Endothelial cell of umbilical vein (primary cell): Measurements from ENCODE around the gene COL13A1. TPM values are rescaled to one million over a fixed set of nuclear protein-coding genes. Genes with fewer than 3 reads are reported as not detected.

ENCODE experiments used
- BruUV-seq: library from RNA; stranded (reverse); fragments of 400-500 nt; replicated peaks from 2 replicates; lab custom pipeline; 2021; lab: Mats Ljungman, UMichigan
- CTCF ChIA-PET: fragments of 300-600, 350-600 bp; sonication (Branson Sonifier 250); formaldehyde crosslinking; loops from one replicate; lab custom pipeline; 2021; ENCODE audit warnings: antibody characterized with exemption, inconsistent platforms; lab: Charles Lee
- POLR2A ChIA-PET: fragments of 300-600, 350-600 bp; sonication (Branson Sonifier 250); formaldehyde crosslinking; loops from one replicate; lab custom pipeline; 2021; ENCODE audit warnings: antibody characterized with exemption, inconsistent platforms; lab: Charles Lee
- DNase-seq: peaks from one replicate; pipeline ENCODE4 v3.0.0-alpha.2; 2011; ENCODE audit warnings: low read depth, low spot score
- FAIRE-seq: peaks from 2 replicates; lab custom pipeline; 2011; peaks lifted over from hg19 to GRCh38; lab: Jason Lieb, UNC
- H2AFZ ChIP-seq: 2 replicates; pipeline ENCODE4 v1.6.0; 2012; ENCODE audit warnings: low read depth, low read length, control low read depth, inconsistent platforms
- H3K27ac ChIP-seq: 2 replicates; pipeline ENCODE4 v1.5.1; 2011; ENCODE audit warnings: low read depth, mild to moderate bottlenecking, control low read depth, low read length, moderate library complexity; ENCODE audit not compliant: insufficient read depth
- H3K27me3 ChIP-seq, 2 experiments: 2 replicates each; pipeline versions ENCODE4 v1.6.0 to v1.6.1; 2011; ENCODE audit warnings: low read length in 2 of 2, mixed read lengths in 1 of 2; ENCODE audit not compliant: control insufficient read depth in 2 of 2, insufficient read depth in 2 of 2
- H3K36me3 ChIP-seq, 2 experiments: 2 replicates in 1 of 2; 3 replicates in 1 of 2; pipeline ENCODE4 v1.5.1; 2011; ENCODE audit warnings: low read length in 2 of 2, mild to moderate bottlenecking in 1 of 2, moderate library complexity in 1 of 2; ENCODE audit not compliant: control insufficient read depth in 2 of 2, insufficient read depth in 2 of 2; ENCODE audit errors: extremely low read depth in 1 of 2
- H3K4me1 ChIP-seq: 3 replicates; pipeline ENCODE4 v1.5.1; 2011; ENCODE audit warnings: mild to moderate bottlenecking, low read length; ENCODE audit not compliant: control insufficient read depth, insufficient read depth; ENCODE audit errors: extremely low read depth
- H3K4me2 ChIP-seq: 2 replicates; pipeline ENCODE4 v1.6.1; 2011; ENCODE audit warnings: low read length, control low read depth, mixed read lengths; ENCODE audit not compliant: insufficient read depth
- H3K4me3 ChIP-seq, 3 experiments: fragments of 200-600 bp in 1 of 3; sonication (generic), shearing (Covaris generic) in 1 of 3; replicated peaks in 1 of 3; 2 replicates each; pipeline ENCODE4 v1.5.1; 2011 to 2016; ENCODE audit warnings: control low read depth in 3 of 3, low read length in 3 of 3, mild to moderate bottlenecking in 2 of 3, inconsistent platforms in 1 of 3, low read depth in 1 of 3, moderate library complexity in 1 of 3; ENCODE audit not compliant: insufficient read depth in 1 of 3
- H3K79me2 ChIP-seq: 2 replicates; pipeline ENCODE4 v1.6.0; 2012; ENCODE audit warnings: low read length, inconsistent platforms; ENCODE audit not compliant: control insufficient read depth, insufficient read depth
- H3K9ac ChIP-seq: replicated peaks from 2 replicates; pipeline ENCODE3; 2011; ENCODE audit warnings: low read length, control low read depth; ENCODE audit not compliant: insufficient read depth; ENCODE audit errors: extremely low read depth
- H3K9me1 ChIP-seq: replicated peaks from 3 replicates; pipeline ENCODE4 v1.6.0; 2011; ENCODE audit warnings: mild to moderate bottlenecking, low read length; ENCODE audit not compliant: control insufficient read depth, insufficient read depth; ENCODE audit errors: extremely low read depth
- H3K9me3 ChIP-seq: replicated peaks from 2 replicates; pipeline ENCODE4 v1.5.1; 2012; ENCODE audit warnings: low read length, inconsistent platforms; ENCODE audit not compliant: control insufficient read depth, insufficient read depth
- H4K20me1 ChIP-seq: replicated peaks from 2 replicates; pipeline ENCODE3; 2011; ENCODE audit warnings: mild to moderate bottlenecking, low read length; ENCODE audit not compliant: control insufficient read depth, insufficient read depth; ENCODE audit errors: extremely low read depth
- CTCF ChIP-seq, 2 donors: IDR thresholded peaks; 1 replicate in 1 of 2; 2 replicates in 1 of 2; pipeline ENCODE4 v1.5.1; 2011; ENCODE audit warnings: low read length in 2 of 2, mild to moderate bottlenecking in 2 of 2, moderate library complexity in 2 of 2, control low read depth in 1 of 2, inconsistent platforms in 1 of 2, low read depth in 1 of 2; ENCODE audit not compliant: insufficient read depth in 1 of 2; ENCODE audit errors: extremely low read depth in 1 of 2
- EZH2 ChIP-seq: IDR thresholded peaks from 2 replicates; pipeline ENCODE4 v1.6.1; 2012; ENCODE audit warnings: borderline replicate concordance, low read depth, mild to moderate bottlenecking, moderate library complexity, low read length, inconsistent platforms; ENCODE audit not compliant: severe bottlenecking
- FOS ChIP-seq: IDR thresholded peaks from 2 replicates; pipeline ENCODE4 v1.6.1; 2011; ENCODE audit warnings: mild to moderate bottlenecking, low read length, moderate library complexity, borderline replicate concordance; ENCODE audit not compliant: insufficient read depth
- GATA2 ChIP-seq: IDR thresholded peaks from 2 replicates; pipeline ENCODE4 v1.7.0; 2011; ENCODE audit warnings: low read depth, mild to moderate bottlenecking, moderate library complexity, mixed read lengths, low read length; ENCODE audit not compliant: insufficient read length, insufficient read depth
- JUN ChIP-seq: IDR thresholded peaks from 2 replicates; pipeline ENCODE4 v1.6.1; 2011; ENCODE audit warnings: borderline replicate concordance, low read depth; ENCODE audit not compliant: insufficient read length, insufficient read depth
- MAX ChIP-seq: IDR thresholded peaks from 2 replicates; pipeline ENCODE4 v1.6.1; 2011; ENCODE audit not compliant: insufficient read depth, insufficient read length
- MYC ChIP-seq: IDR thresholded peaks from one replicate; pipeline ENCODE4 v1.6.1; 2011; ENCODE audit warnings: mild to moderate bottlenecking, low read depth, low read length
- POLR2A ChIP-seq: IDR thresholded peaks from 2 replicates; pipeline ENCODE4 v1.6.1; 2012; ENCODE audit warnings: low read depth, mild to moderate bottlenecking, control low read depth, low read length
- POLR2AphosphoS5 ChIP-seq: IDR thresholded peaks from 2 replicates; pipeline ENCODE4 v1.6.1; 2012; ENCODE audit warnings: low read depth, mild to moderate bottlenecking, control low read depth, low read length, moderate library complexity; ENCODE audit not compliant: insufficient read depth
- dilution Hi-C: fragments of 300-500 bp; cut with MboI; formaldehyde crosslinking; loops from one replicate; pipeline ENCODE4 v1.15.0; 2019; ENCODE audit warnings: low sequenced_read_pairs; ENCODE audit not compliant: extremely low pct_ligation_motif_present
- intact Hi-C: fragments of 100-400 bp; cut with micrococcal nuclease; formaldehyde crosslinking; loops from one replicate; pipeline ENCODE4 v1.10.0; 2022
- polyA plus RNA-seq, 4 experiments: library from polyadenylated mRNA; depleted of rRNA in 3 of 4; stranded (reverse) in 3 of 4; unstranded in 1 of 4; fragments of >200 nt; gene quantifications; 2 replicates each; pipeline versions ENCODE4 v1.2.1 to v1.2.3, GENCODE V29; 2011 to 2012; ENCODE audit warnings: missing spikeins in 1 of 4
- total RNA-seq: library from RNA; stranded (reverse); gene quantifications from 2 replicates; pipeline ENCODE4 v1.2.3, GENCODE V29; 2021

The COL13A1 gene
- total and polyA plus RNA-seq, 2 donors (not counting 3 experiments of a cell fraction or from before 2014, with no cell fraction given), result 21.4 to 47.5 TPM

GRCh38 chr10:69840773-69841172 is 39.1 kb downstream of the COL13A1 start:
- Histone ChIP-seq H3K9me3 (no peaks in the 10 kb centered on the region), H3K27me3 (no peaks in the 10 kb centered on the region), H3K9ac (no peak overlapping the region), H3K79me2 (peaks cover 46% of the 10 kb centered on the region), H3K4me1 (peaks cover 51% of the 10 kb centered on the region), H3K4me3 (no peak overlapping the region), H3K27ac (no peak overlapping the region), H3K36me3 (no peaks in the 10 kb centered on the region), H4K20me1 (no peaks in the 10 kb centered on the region), H2AFZ (no peak overlapping the region), H3K4me2 (no peak overlapping the region), H3K9me1 (no peaks in the 10 kb centered on the region)
- no peak for FAIRE-seq
- ChIA-PET POLR2A (no interaction called here), CTCF (no interaction called here)
- TF ChIP-seq POLR2AphosphoS5, result no peak
- DNase-seq, result no peak
- BruUV-seq, result no TSS peak
- dilution Hi-C loops, result no loop called here
- intact Hi-C loops, result no loop called here

GRCh38 chr10:69842020-69842419 is 40.3 kb downstream of the COL13A1 start:
- Histone ChIP-seq H3K27me3 (no peaks in the 10 kb centered on the region), H4K20me1 (no peaks in the 10 kb centered on the region), H3K36me3 (no peaks in the 10 kb centered on the region), H3K9ac (no peak overlapping the region), H3K4me1 (peaks cover 56% of the 10 kb centered on the region), H3K79me2 (peaks cover 56% of the 10 kb centered on the region), H3K9me3 (no peaks in the 10 kb centered on the region), H3K27ac (no peak overlapping the region), H3K4me3 (no peak overlapping the region), H2AFZ (no peak overlapping the region), H3K9me1 (no peaks in the 10 kb centered on the region), H3K4me2 (no peak overlapping the region)
- CTCF ChIA-PET, result interaction anchor here (1.8 kb wide), 1 partner anchor 41 kb away, joined by 6 read pairs; the partner anchor contains the start of gene COL13A1
- POLR2A ChIA-PET, result no interaction called here
- dilution Hi-C loops, result no loop called here
- FAIRE-seq (no peak), DNase-seq (no peak)
- TF ChIP-seq EZH2 (no peak), MYC (no peak), POLR2AphosphoS5 (no peak), POLR2A (no peak), JUN (no peak), GATA2 (no peak), FOS (no peak), MAX (no peak), CTCF (IDR thresholded peaks at IDR 0.05; ENCODE audit: extremely low read depth in 1 of 2, insufficient read depth in 1 of 2, low read depth in 1 of 2, low read length in 2 of 2) (no peak)
- intact Hi-C loops, result no loop called here
- no TSS peak for BruUV-seq
